ENCODE results near the gene C1GALT1. TPM values are rescaled to one million over a fixed set of nuclear protein-coding genes. Genes with fewer than 3 reads are reported as not detected.
"Not testable (repeated sequence)": the region's sequence is repeated elsewhere in the genome, so short reads cannot be mapped to it uniquely, and the experiment has no call there.

Gene C1GALT1
- total RNA-seq, result 8.4 TPM

DNA sequence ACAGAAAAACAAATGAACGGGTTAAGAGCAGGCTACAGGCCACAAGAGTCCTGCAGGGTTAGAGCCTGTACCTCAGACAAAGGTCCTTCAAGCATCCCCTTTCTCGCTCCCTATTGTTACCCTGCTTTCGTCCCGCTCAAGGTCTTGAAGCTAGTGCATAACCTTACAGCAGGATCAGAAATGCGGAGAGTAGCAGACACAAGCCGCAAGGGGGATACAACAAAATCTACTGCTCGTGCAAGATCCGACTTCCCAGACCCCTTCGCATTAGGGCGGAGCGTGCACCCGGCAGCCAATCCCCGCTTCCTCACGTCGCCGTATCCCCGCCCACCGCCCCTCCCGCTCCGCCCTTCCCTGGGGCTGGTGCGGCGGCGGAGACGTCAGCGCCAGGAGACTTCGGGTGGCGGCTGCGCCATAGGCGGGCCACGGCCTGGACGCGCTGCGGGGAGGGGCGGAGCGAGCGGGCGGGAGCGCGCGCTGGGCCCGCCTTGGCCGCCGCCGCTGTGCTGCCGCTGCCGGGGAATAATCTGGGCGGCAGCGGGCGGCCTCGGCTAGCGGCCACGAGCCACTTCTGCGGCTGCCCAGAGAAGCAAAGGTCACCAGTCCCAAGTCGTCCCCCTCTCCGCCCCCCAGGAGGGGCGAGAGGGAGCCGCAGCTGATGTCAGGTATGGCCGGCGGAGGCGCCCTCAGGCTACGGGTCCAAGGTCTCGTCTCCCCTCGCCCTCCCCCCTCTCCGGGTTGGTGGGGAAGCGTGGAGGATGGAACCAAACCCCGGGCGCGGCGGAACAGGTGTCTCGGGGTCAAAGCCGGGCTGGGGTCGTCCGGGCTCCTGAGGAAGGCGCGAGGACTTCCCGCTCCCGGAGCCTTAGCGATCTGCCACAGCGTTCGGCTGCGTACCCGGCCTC lies at the start of gene C1GALT1:
Gene C1GALT1 (plus strand): TSS at position 389 of the 905 bp plus-strand sequence. CDS start 51,776 bp downstream, outside the sequence.
- H3K27ac ChIP-seq (ENCODE audit: low read depth, low read length), result peak within 1 kb of the TSS; percentile 91
- H3K27me3 ChIP-seq (ENCODE audit: control insufficient read depth in 3 of 3, insufficient read depth in 3 of 3, low read length in 3 of 3), result no peaks in the 10 kb centered on the region
- no peaks in the 10 kb centered on the region for H3K36me3 ChIP-seq (ENCODE audit: control insufficient read depth in 3 of 3, insufficient read depth in 3 of 3, low read length in 3 of 3)
- H3K4me1 ChIP-seq (ENCODE audit: control insufficient read depth in 3 of 3, insufficient read depth in 3 of 3, low read length in 3 of 3), result peaks cover 6 to 17% (median 14%) of the 10 kb centered on the region in 3 donors
- peak within 1 kb of the TSS; percentile 76 to 91 (median 86) for H3K4me3 ChIP-seq (ENCODE audit: low read length in 3 of 3)
- H3K9ac ChIP-seq (ENCODE audit: low read depth in 1 of 3, low read length in 3 of 3), result peak within 1 kb of the TSS; percentile 88 to 92 (median 89)
- no peaks in the 10 kb centered on the region for H3K9me3 ChIP-seq (ENCODE audit: control insufficient read depth in 3 of 3, low read length in 3 of 3)

DNA sequence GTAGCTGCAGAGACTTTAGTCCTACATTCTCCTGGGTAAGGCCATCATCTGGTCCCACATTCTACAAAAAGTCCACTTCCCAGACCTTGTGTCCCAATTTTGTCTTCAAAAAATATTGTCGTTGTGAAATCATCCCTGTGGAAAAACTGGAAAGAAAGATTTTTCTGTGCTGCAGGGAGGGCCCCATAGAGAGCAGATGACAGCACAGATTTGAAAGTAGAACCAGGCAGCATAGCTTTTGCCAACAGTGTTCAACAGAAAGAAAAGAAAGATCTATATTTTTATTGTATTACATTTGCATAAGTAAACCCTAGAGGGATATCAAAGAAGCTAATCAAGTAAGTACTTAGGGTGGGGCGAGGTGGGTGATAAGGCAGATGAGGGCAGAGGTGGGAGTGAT lies 48.3 kb upstream of the C1GALT1 start:
- no peak overlapping the region for H3K4me3 ChIP-seq (ENCODE audit: low read length in 3 of 3)
- H3K4me1 ChIP-seq (ENCODE audit: control insufficient read depth in 3 of 3, insufficient read depth in 3 of 3, low read length in 3 of 3), result no peaks in the 10 kb centered on the region
- no peaks in the 10 kb centered on the region for H3K36me3 ChIP-seq (ENCODE audit: control insufficient read depth in 3 of 3, insufficient read depth in 3 of 3, low read length in 3 of 3)
- no peaks in the 10 kb centered on the region for H3K9me3 ChIP-seq (ENCODE audit: control insufficient read depth in 3 of 3, low read length in 3 of 3)
- no peak overlapping the region for H3K9ac ChIP-seq (ENCODE audit: low read depth in 1 of 3, low read length in 3 of 3)
- H3K27me3 ChIP-seq (ENCODE audit: control insufficient read depth in 3 of 3, insufficient read depth in 3 of 3, low read length in 3 of 3), result no peaks in the 10 kb centered on the region
- H3K27ac ChIP-seq (ENCODE audit: low read depth, low read length), result no peak overlapping the region

DNA sequence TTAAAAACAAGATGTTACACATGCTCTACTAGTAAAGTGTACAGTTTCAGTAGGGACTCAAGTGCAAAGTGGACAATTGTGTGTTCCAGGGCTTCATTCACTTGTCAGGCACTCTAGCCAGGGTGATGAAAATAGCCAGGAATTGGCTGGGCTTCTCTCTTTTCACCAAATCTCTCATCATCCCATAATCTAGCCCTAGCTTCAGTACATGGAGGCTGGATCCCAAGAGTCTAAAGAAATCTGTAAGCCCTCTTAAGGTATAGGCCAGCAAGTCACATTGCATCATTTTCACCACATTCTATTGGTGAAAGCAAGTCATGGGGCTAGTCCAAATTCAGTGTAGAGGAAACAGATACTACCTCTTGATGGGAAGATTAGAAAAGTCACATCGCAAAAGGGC lies 47.3 kb upstream of the C1GALT1 start:
- H3K27ac ChIP-seq (ENCODE audit: low read depth, low read length), result no peak overlapping the region
- H3K27me3 ChIP-seq (ENCODE audit: control insufficient read depth in 3 of 3, insufficient read depth in 3 of 3, low read length in 3 of 3), result no peaks in the 10 kb centered on the region
- no peak overlapping the region for H3K9ac ChIP-seq (ENCODE audit: low read depth in 1 of 3, low read length in 3 of 3)
- H3K36me3 ChIP-seq (ENCODE audit: control insufficient read depth in 3 of 3, insufficient read depth in 3 of 3, low read length in 3 of 3), result no peaks in the 10 kb centered on the region
- H3K4me3 ChIP-seq (ENCODE audit: low read length in 3 of 3), result no peak overlapping the region
- H3K9me3 ChIP-seq (ENCODE audit: control insufficient read depth in 3 of 3, low read length in 3 of 3), result no peaks in the 10 kb centered on the region
- H3K4me1 ChIP-seq (ENCODE audit: control insufficient read depth in 3 of 3, insufficient read depth in 3 of 3, low read length in 3 of 3), result no peaks in the 10 kb centered on the region

DNA sequence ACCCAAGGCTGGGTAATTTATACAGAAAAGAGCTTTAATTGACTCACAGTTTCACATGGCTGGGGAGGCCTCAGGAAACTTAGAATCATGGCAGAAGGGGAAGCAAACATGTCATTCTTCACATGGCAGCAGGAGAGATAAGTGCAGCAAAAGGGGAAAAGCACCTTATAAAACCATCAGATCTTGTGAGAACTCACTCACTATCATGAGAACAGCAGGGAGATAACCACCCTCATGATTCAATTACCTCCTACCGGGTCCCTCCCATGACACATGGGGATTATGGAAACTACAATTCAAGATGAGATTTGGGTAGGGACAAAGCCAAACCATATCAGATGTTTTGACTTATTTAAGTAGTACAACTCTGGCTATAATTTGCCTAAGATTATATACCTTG lies 46.4 kb upstream of the C1GALT1 start:
- not testable (repeated sequence) for H3K9ac ChIP-seq (ENCODE audit: low read depth in 1 of 3, low read length in 3 of 3); H3K9me3 ChIP-seq (ENCODE audit: control insufficient read depth in 3 of 3, low read length in 3 of 3); H3K4me1 ChIP-seq (ENCODE audit: control insufficient read depth in 3 of 3, insufficient read depth in 3 of 3, low read length in 3 of 3); H3K36me3 ChIP-seq (ENCODE audit: control insufficient read depth in 3 of 3, insufficient read depth in 3 of 3, low read length in 3 of 3); H3K4me3 ChIP-seq (ENCODE audit: low read length in 3 of 3); H3K27ac ChIP-seq (ENCODE audit: low read depth, low read length); H3K27me3 ChIP-seq (ENCODE audit: control insufficient read depth in 3 of 3, insufficient read depth in 3 of 3, low read length in 3 of 3)

DNA sequence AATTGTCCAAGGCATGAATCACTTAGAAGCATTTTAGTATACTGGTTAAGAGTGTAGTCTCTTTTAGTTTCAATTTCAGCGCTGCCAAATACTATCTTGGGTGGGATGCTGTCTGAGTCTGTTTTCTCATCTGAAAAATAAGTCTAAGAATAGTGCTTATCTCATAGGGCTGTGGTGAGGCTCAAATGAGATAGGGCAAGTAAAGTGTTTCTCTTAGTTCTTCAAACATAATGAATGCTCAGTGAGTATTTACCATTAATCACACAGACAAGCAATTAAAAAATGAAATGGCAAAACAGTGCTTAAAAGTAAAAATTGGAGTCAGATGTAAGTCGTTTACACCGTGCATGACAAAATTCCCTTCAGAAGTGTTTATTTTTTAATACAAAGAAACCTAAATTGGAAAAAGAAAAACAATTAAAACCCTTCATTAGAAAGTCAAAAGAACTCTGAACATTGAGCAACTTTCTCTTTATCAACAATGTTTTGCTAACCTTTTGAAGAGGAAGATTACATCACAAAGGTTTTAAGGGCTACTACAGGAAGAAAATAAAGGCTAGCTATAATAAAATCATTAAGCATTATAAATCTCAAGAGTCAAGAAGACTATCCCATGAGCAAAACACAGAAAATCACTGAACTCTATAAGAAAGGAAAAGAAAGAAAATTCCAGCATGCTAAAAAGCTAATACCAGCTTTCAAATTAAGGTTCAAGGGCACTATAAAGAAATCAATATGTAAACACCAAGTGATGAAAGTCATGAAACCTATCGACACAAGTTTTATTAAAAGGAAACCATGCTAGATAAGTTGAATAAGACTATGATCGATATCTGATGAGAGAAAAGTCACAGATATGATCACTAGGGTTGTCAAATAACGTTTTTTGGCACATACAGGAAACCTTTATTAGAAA lies 45.6 kb upstream of the C1GALT1 start:
- H3K9ac ChIP-seq (ENCODE audit: low read depth in 1 of 3, low read length in 3 of 3), result no peak overlapping the region
- no peaks in the 10 kb centered on the region for H3K36me3 ChIP-seq (ENCODE audit: control insufficient read depth in 3 of 3, insufficient read depth in 3 of 3, low read length in 3 of 3)
- H3K27me3 ChIP-seq (ENCODE audit: control insufficient read depth in 3 of 3, insufficient read depth in 3 of 3, low read length in 3 of 3), result no peaks in the 10 kb centered on the region
- no peak overlapping the region for H3K27ac ChIP-seq (ENCODE audit: low read depth, low read length)
- no peak overlapping the region for H3K4me3 ChIP-seq (ENCODE audit: low read length in 3 of 3)
- H3K9me3 ChIP-seq (ENCODE audit: control insufficient read depth in 3 of 3, low read length in 3 of 3), result no peaks in the 10 kb centered on the region
- no peaks in the 10 kb centered on the region for H3K4me1 ChIP-seq (ENCODE audit: control insufficient read depth in 3 of 3, insufficient read depth in 3 of 3, low read length in 3 of 3)

DNA sequence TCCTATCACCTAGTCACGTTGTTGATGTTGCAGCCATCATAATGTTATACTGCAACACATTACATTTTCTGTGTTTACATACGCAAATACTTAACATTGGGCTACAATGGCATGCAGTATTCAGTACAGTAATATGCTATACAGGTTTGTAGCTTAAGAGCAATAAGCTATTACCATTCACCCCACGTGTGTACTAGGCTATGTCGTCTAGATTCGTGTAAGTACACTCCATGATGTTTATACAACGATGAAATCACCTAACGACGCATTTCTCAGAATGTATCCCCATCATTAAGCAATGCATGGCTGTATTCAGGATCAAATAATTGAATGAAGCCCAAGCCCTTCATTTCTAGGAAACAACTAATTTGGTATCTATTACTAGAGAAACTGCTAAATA lies 43.4 kb upstream of the C1GALT1 start:
- Histone ChIP-seq H3K9ac (ENCODE audit: low read depth in 1 of 3, low read length in 3 of 3) (no peak overlapping the region), H3K27ac (ENCODE audit: low read depth, low read length) (no peak overlapping the region), H3K27me3 (ENCODE audit: control insufficient read depth in 3 of 3, insufficient read depth in 3 of 3, low read length in 3 of 3) (no peaks in the 10 kb centered on the region), H3K4me1 (ENCODE audit: control insufficient read depth in 3 of 3, insufficient read depth in 3 of 3, low read length in 3 of 3) (no peaks in the 10 kb centered on the region), H3K36me3 (ENCODE audit: control insufficient read depth in 3 of 3, insufficient read depth in 3 of 3, low read length in 3 of 3) (no peaks in the 10 kb centered on the region), H3K9me3 (ENCODE audit: control insufficient read depth in 3 of 3, low read length in 3 of 3) (no peaks in the 10 kb centered on the region), H3K4me3 (ENCODE audit: low read length in 3 of 3) (no peak overlapping the region)

DNA sequence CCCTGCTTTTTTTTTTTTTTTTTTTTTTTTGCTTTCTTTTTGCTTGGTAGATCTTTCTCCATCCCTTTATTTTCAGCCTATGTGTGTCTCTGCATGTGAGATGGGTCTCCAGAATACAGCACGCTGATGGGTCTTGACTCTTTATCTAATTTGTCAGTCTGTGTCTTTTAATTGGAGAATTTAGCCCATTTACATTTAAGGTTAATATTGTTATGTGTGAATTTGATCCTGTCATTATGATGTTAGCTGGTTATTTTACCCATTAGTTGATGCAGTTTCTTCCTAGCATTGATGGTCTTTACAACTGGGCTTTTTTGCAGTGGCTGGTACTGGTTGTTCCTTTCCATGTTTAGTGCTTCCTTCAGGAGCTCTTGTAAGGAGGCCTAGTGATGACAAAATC lies 38.9 kb upstream of the C1GALT1 start:
- not testable (repeated sequence) for H3K4me1 ChIP-seq (ENCODE audit: control insufficient read depth in 3 of 3, insufficient read depth in 3 of 3, low read length in 3 of 3); H3K4me3 ChIP-seq (ENCODE audit: low read length in 3 of 3); H3K36me3 ChIP-seq (ENCODE audit: control insufficient read depth in 3 of 3, insufficient read depth in 3 of 3, low read length in 3 of 3); H3K9me3 ChIP-seq (ENCODE audit: control insufficient read depth in 3 of 3, low read length in 3 of 3); H3K27me3 ChIP-seq (ENCODE audit: control insufficient read depth in 3 of 3, insufficient read depth in 3 of 3, low read length in 3 of 3); H3K9ac ChIP-seq (ENCODE audit: low read depth in 1 of 3, low read length in 3 of 3); H3K27ac ChIP-seq (ENCODE audit: low read depth, low read length)

DNA sequence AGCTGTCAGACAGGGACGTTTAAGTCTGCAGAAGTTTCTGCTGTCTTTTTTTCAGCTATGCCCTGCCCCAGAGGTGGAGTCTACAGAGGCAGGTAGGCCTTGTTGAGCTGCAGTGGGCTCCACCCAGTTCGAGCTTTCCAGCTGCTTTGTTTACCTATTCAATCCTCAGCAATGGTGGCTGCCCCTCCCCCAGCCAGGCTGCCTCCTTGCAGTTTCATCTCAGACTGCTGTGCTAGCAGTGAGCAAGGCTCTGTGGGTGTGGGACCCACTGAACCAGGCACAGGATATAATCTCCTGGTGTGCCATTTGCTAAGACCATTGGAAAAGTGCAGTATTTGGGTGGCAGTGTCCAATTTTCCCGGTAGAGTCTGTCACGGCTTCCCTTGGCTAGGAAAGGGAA lies 37.2 kb upstream of the C1GALT1 start:
- H3K27ac ChIP-seq (ENCODE audit: low read depth, low read length); H3K36me3 ChIP-seq (ENCODE audit: control insufficient read depth in 3 of 3, insufficient read depth in 3 of 3, low read length in 3 of 3); H3K9ac ChIP-seq (ENCODE audit: low read depth in 1 of 3, low read length in 3 of 3); H3K4me3 ChIP-seq (ENCODE audit: low read length in 3 of 3); H3K4me1 ChIP-seq (ENCODE audit: control insufficient read depth in 3 of 3, insufficient read depth in 3 of 3, low read length in 3 of 3); H3K9me3 ChIP-seq (ENCODE audit: control insufficient read depth in 3 of 3, low read length in 3 of 3); H3K27me3 ChIP-seq (ENCODE audit: control insufficient read depth in 3 of 3, insufficient read depth in 3 of 3, low read length in 3 of 3): not testable (repeated sequence)

DNA sequence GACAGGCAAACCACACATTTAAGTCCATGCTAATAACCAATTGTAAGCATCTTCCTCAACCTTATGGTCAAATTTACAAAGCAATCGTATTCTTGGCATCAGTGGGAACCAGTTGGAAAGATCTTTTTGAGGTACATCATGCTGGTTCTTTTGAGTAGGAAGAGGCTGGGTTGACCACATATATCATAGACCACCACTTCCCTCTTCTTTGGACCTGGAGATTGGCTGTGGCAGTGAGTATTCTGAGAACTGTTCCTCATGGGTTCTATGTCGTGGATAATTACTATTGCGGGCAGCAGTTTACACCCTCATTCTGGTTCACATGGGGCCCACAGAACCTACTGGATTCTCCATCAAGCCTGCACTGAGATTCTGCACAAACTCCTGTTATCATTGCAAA lies 35.5 kb upstream of the C1GALT1 start:
- Histone ChIP-seq H3K27me3 (ENCODE audit: control insufficient read depth in 3 of 3, insufficient read depth in 3 of 3, low read length in 3 of 3) (no peaks in the 10 kb centered on the region), H3K27ac (ENCODE audit: low read depth, low read length) (no peak overlapping the region), H3K4me3 (ENCODE audit: low read length in 3 of 3) (no peak overlapping the region), H3K4me1 (ENCODE audit: control insufficient read depth in 3 of 3, insufficient read depth in 3 of 3, low read length in 3 of 3) (no peaks in the 10 kb centered on the region), H3K36me3 (ENCODE audit: control insufficient read depth in 3 of 3, insufficient read depth in 3 of 3, low read length in 3 of 3) (no peaks in the 10 kb centered on the region), H3K9me3 (ENCODE audit: control insufficient read depth in 3 of 3, low read length in 3 of 3) (no peaks in the 10 kb centered on the region), H3K9ac (ENCODE audit: low read depth in 1 of 3, low read length in 3 of 3) (no peak overlapping the region)

Measured in skeletal muscle tissue (tissue), 4 donors.